Skeletal muscle tissue (tissue), 4 donors: ENCODE results near the gene VPS33B. TPM values are rescaled to one million over a fixed set of nuclear protein-coding genes. Genes with fewer than 3 reads are reported as not detected.

Experiments used
- H3K27ac ChIP-seq: one replicate; pipeline ENCODE4 v1.7.0; 2013; ENCODE audit warnings: mild to moderate bottlenecking, low read depth, low read length, inconsistent platforms
- H3K27me3 ChIP-seq, 3 donors: one replicate each; pipeline ENCODE4 v1.7.0; 2013; ENCODE audit warnings: low read length in 3 of 3; ENCODE audit not compliant: control insufficient read depth in 3 of 3, insufficient read depth in 3 of 3
- H3K36me3 ChIP-seq, 3 donors: one replicate each; pipeline ENCODE4 v1.7.0; 2013; ENCODE audit warnings: low read length in 3 of 3; ENCODE audit not compliant: control insufficient read depth in 3 of 3, insufficient read depth in 3 of 3
- H3K4me1 ChIP-seq, 3 donors: one replicate each; pipeline ENCODE4 v1.7.0; 2013; ENCODE audit warnings: low read length in 3 of 3, mild to moderate bottlenecking in 3 of 3; ENCODE audit not compliant: control insufficient read depth in 3 of 3, insufficient read depth in 3 of 3
- H3K4me3 ChIP-seq, 3 donors: one replicate each; pipeline ENCODE4 v1.7.0; 2013; ENCODE audit warnings: low read length in 3 of 3
- H3K9ac ChIP-seq, 3 donors: one replicate each; pipeline ENCODE4 v1.7.0; 2013; ENCODE audit warnings: low read length in 3 of 3, mild to moderate bottlenecking in 3 of 3, moderate library complexity in 2 of 3, low read depth in 1 of 3
- H3K9me3 ChIP-seq, 3 donors: one replicate each; pipeline ENCODE4 v1.7.0; 2013; ENCODE audit warnings: low read length in 3 of 3; ENCODE audit not compliant: control insufficient read depth in 3 of 3
- total RNA-seq: library from RNA; depleted of rRNA; stranded (reverse); fragments of >200 nt; gene quantifications from one replicate; pipeline ENCODE4 v1.2.3, GENCODE V29; 2014
- donor health status: Osteomylitis.

The VPS33B gene
- total RNA-seq = 3.1 TPM

DNA sequence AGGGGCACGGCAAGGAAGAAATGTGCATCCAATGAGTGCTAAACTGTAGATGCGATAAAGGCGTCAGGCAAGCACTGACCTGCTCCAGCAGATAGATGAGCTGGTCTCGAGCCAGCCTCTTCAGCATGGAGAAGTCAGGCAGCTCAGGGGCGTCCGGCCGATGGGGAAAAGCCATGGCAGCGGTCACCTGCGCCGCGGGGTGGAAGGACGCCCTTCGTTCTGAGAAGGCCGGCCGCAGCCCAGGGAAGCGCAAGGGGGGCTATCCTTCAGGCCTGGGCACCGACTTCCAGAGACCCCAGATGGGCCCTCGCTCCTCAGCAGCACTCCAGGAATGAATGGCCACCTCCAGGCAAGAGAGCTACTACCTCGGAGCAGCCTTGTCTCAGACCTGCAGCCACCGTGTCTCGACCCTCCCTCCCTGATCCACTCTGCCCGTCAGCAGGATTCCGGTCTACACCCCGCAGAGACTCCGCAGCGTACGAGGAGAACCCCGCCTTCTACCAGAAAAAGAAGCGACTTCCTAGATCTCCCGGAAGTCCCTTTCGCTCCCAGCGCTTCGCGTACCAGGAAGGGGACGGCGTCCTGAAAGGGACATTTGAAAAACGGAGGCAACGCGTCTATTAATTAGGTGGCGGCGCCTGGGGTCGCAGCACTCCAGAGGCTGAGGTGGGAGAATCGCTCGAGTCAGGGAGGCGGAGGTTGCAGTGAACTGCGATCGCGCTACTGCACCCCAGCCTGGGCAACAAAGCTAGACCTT is at the start of gene VPS33B:
Gene VPS33B (minus strand): TSS at position 520 of the 757 bp plus-strand sequence. CDS start 345 bp downstream, at position 175.
- no peaks in the 10 kb centered on the region for H3K27me3 ChIP-seq
- H3K36me3 ChIP-seq = peaks cover 2 to 3% (median 3%) of the 10 kb centered on the region in 3 donors
- H3K4me1 ChIP-seq = peaks cover 14 to 22% (median 15%) of the 10 kb centered on the region in 3 donors
- peak within 1 kb of the TSS; percentile 68 for H3K27ac ChIP-seq
- no peaks in the 10 kb centered on the region for H3K9me3 ChIP-seq
- peak within 1 kb of the TSS; percentile 86 to 95 (median 95) for H3K9ac ChIP-seq
- H3K4me3 ChIP-seq = peak within 1 kb of the TSS; percentile 96 to 99 (median 99)

DNA sequence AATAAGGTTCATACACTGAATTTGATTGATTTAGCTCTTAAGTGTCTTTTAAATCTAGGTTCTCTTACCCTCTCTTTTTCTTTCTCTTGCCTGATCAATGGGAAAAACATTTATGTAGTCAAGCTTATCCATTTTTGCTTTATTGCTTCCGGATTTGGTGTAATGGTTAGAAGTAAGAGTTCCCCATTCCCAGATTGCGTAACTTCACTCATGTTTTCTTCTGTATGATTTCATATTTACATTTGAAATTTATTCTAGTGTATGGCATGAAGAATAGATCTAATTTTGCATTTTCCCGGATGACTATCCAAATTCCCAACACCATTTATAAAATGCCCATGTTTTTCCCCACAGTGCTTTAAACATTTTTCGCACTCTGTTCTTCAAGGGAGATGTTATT is 49.8 kb upstream of the VPS33B start:
- H3K27me3 ChIP-seq = peaks cover 0 to 13% (median 4%) of the 10 kb centered on the region in 3 donors
- no peaks in the 10 kb centered on the region for H3K9me3 ChIP-seq
- H3K4me3 ChIP-seq = no peak overlapping the region

DNA sequence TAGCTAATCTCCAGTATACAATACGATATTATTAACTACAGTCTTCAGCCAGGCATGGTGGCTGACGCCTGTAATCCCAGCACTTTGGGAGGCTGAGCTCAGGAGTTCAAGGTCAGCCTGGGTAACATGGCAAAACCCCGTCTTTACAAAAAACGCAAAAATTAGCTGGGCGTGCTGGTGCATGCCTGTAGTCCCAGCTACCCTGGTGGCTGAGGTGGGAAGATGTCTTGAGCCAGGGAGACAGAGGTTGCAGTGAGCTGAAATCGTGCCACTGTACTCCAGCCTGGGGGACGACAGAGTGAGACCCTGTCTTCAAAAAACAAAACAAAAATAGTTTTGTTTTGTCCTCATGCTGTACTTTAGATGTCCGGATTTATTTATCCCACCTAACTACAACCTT is 48.5 kb upstream of the VPS33B start:
- H3K9me3 ChIP-seq = no peaks in the 10 kb centered on the region
- H3K27me3 ChIP-seq = peaks cover 0 to 13% (median 4%) of the 10 kb centered on the region in 3 donors
- no peaks in the 10 kb centered on the region for H3K4me1 ChIP-seq
- no peak overlapping the region for H3K9ac ChIP-seq
- no peak overlapping the region for H3K27ac ChIP-seq
- H3K4me3 ChIP-seq = no peak overlapping the region
- H3K36me3 ChIP-seq = no peaks in the 10 kb centered on the region

More for the DNA sequence above, 49.8 kb upstream of the VPS33B start:
- Histone ChIP-seq H3K9ac (no peak overlapping the region), H3K4me1 (no peaks in the 10 kb centered on the region), H3K36me3 (no peaks in the 10 kb centered on the region), H3K27ac (no peak overlapping the region)

DNA sequence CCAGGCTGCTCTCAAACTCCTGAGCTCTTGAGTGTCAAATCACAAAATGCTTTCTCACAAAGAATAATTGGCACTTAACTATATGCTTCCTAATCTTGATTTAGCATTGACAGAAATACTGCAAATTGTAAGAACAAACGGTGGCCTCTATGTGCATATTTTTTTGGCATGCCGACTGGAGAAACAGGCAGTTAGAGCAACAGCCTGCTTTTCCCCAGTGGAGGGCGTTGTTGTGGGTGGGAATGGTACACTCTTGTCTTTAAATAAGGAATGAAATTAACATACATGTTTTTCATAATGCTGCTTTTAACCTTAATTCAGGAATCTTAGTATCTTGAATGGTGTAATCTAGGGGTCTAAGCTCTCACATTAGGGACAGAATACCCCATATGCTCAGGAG is 46.6 kb upstream of the VPS33B start:
- no peak overlapping the region for H3K27ac ChIP-seq
- no peak overlapping the region for H3K9ac ChIP-seq
- H3K36me3 ChIP-seq = no peaks in the 10 kb centered on the region
- H3K4me3 ChIP-seq = no peak overlapping the region
- H3K4me1 ChIP-seq = no peaks in the 10 kb centered on the region
- no peaks in the 10 kb centered on the region for H3K9me3 ChIP-seq
- H3K27me3 ChIP-seq = peaks cover 0 to 13% (median 4%) of the 10 kb centered on the region in 3 donors

DNA sequence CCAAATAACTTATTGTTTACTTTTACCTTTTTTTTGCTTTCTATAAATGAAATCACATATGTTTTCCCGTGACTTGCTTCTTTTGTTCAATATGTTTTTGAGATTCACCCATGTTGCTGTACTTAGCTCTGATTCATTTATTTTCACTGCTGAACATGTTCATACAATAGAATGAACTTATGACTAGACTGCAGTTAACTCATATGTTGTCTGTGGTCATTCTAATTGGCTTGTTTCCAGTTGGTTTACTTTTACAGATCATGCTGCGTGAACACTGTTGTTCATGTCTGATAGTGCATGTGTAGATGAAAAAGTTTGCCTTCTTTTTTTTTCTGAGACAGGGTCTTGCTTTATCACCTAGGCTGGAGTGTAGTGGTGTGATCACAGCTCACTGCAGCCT is 46.0 kb upstream of the VPS33B start:
- H3K36me3 ChIP-seq = no peaks in the 10 kb centered on the region
- peaks cover 0 to 13% (median 4%) of the 10 kb centered on the region in 3 donors for H3K27me3 ChIP-seq
- no peak overlapping the region for H3K4me3 ChIP-seq
- no peaks in the 10 kb centered on the region for H3K4me1 ChIP-seq
- no peak overlapping the region for H3K27ac ChIP-seq
- no peaks in the 10 kb centered on the region for H3K9me3 ChIP-seq
- no peak overlapping the region for H3K9ac ChIP-seq

DNA sequence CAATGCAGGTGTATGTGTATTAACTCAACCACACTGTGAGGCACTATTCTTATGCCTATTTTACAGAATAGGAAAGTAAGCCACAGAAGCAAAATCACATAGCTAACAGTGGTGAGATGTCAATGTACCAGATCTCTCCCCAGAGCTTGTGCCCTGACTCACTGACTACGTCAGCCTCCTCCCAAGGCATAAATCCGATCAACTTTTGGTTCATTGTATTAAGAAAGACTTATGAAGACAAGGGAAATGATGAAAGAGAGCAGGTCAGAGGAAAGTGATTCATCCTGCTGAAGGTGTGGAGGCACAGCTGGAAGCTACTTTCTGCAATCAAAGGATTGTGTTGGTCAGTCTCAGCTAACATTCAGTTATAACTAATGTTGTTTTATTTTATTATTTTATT is 44.6 kb upstream of the VPS33B start:
- Histone ChIP-seq H3K36me3 (no peaks in the 10 kb centered on the region), H3K4me3 (no peak overlapping the region), H3K9ac (no peak overlapping the region), H3K9me3 (no peaks in the 10 kb centered on the region), H3K4me1 (no peaks in the 10 kb centered on the region), H3K27ac (no peak overlapping the region), H3K27me3 (peaks cover 0 to 13% (median 4%) of the 10 kb centered on the region in 3 donors)

DNA sequence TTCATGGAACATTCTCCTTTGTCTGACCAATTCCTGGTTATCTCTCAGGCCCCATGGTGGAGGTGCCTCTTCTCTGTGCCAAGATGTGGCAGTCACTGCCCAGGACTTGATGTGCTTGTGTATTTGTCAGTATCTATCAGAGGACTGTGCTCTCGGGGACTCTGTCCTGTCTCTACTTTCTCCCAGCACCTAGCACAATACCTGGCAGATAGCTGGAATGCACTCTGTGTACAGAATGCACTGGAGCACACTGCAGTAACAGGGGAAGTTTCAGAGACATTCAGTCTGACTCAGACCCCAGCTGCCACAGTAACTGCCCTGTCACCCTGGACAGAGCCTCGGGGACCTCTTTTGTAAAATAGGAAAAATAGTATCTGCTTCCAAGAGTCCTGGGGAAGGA is 43.1 kb upstream of the VPS33B start:
- Histone ChIP-seq H3K27ac (no peak overlapping the region), H3K36me3 (no peaks in the 10 kb centered on the region), H3K4me1 (no peaks in the 10 kb centered on the region), H3K27me3 (peaks cover 0 to 8% (median 0%) of the 10 kb centered on the region in 3 donors), H3K9me3 (no peaks in the 10 kb centered on the region), H3K9ac (no peak overlapping the region), H3K4me3 (no peak overlapping the region)

DNA sequence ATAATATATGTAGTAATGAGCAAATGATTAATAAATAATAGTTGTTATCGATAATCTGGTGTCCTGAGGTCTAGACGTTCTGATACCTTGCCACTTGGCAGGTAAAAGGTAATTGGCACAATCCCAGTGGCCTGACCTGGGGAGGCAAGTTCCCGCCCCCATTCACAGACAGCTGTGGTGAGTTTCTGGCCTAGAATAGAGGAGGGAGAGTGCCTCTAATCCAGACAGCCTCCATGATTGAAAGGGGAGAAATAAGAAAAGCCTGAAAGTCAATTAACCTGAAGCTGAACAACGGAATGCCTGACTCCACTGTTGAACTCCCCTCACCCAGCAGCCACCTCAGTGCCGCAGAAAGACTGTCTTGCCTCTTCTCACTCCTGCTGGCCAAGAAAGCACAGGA is 39.6 kb upstream of the VPS33B start:
- Histone ChIP-seq H3K27me3 (peaks cover 3 to 18% (median 10%) of the 10 kb centered on the region in 3 donors), H3K9ac (no peak overlapping the region), H3K4me3 (no peak overlapping the region), H3K9me3 (no peaks in the 10 kb centered on the region), H3K4me1 (no peaks in the 10 kb centered on the region), H3K27ac (no peak overlapping the region), H3K36me3 (no peaks in the 10 kb centered on the region)

DNA sequence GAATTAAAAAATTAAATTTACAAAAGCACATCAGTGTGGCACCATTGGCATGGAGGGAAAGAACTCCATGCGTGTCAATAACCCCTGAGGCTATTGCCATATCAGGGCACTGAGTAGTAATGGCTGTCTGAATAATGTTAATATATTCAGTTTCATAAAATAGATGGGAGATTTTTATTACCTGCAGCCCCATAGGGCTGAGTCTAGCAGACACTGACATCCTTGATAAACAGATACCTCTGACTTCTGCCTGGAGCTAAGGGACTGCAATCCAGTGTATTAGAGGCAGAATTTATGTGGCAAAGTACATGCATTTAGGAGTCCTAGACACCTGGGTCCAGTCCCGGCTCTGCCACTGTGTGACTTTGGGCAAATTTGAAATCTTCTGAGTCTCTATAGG is 38.8 kb upstream of the VPS33B start:
- Histone ChIP-seq H3K4me3 (no peak overlapping the region), H3K9me3 (no peaks in the 10 kb centered on the region), H3K4me1 (no peaks in the 10 kb centered on the region), H3K27ac (no peak overlapping the region), H3K36me3 (no peaks in the 10 kb centered on the region), H3K27me3 (peaks cover 3 to 21% (median 10%) of the 10 kb centered on the region in 3 donors), H3K9ac (no peak overlapping the region)

DNA sequence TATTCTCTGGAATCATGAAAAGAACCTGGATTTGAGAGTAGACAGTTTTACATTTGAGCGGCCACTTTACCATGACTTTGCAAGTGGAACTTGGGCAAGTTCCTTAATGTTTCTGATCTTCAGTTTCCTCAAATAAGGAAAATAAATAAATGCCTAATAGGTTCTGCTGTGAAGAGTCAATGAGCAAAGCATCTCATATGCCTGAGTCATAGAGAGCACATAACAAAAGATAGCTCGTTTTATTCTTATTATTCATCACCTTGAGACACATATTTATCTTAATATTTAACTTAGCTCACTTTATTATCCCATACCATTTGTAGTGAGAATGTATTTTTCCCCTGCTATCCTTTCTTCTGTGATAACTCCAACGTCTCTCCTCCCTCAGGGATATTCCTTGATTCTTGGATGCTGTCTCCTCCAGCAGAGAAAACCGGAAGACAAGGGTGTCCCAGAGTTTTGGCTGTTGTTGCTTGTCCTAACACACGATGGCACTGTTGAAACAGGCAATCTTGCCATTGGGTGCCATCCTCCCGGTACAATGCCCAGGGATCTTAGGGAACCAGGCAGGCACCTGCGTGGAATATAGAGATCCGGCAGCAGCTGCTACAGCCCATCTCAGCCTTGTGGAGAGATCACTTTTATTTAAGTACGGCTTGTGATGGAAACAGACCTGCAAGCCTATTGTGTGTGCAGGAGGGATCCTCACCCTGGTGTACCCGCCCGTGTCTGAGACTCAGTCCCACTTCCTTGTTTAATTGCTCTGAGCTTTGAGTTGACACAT is 33.3 kb upstream of the VPS33B start:
- H3K4me3 ChIP-seq = no peak overlapping the region
- H3K4me1 ChIP-seq = peaks cover 0 to 3% (median 0%) of the 10 kb centered on the region in 3 donors
- H3K27me3 ChIP-seq = peaks cover 3 to 28% (median 20%) of the 10 kb centered on the region in 3 donors
- H3K9ac ChIP-seq = no peak overlapping the region
- no peaks in the 10 kb centered on the region for H3K9me3 ChIP-seq
- no peaks in the 10 kb centered on the region for H3K36me3 ChIP-seq
- H3K27ac ChIP-seq = no peak overlapping the region
